Measurements from ENCODE around the gene THOC7.

DNA sequence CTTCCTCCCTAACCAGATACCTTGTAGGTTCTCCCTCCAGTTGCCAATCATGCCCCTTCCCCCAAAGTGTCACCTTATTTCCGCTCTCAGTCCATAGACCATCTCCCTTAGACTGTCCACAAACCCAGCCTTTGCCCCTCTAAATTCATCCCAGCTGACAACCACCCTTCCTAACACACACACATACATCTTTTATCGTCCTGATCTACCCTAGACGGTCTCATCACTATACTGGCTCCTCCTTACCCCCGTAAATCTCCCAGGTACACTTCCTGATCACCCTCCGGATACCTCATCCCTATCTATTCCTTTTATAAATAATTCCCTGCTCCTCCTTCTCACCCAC is 828 bp downstream of the THOC7 start:
- TF ChIP-seq, protein P1, sequence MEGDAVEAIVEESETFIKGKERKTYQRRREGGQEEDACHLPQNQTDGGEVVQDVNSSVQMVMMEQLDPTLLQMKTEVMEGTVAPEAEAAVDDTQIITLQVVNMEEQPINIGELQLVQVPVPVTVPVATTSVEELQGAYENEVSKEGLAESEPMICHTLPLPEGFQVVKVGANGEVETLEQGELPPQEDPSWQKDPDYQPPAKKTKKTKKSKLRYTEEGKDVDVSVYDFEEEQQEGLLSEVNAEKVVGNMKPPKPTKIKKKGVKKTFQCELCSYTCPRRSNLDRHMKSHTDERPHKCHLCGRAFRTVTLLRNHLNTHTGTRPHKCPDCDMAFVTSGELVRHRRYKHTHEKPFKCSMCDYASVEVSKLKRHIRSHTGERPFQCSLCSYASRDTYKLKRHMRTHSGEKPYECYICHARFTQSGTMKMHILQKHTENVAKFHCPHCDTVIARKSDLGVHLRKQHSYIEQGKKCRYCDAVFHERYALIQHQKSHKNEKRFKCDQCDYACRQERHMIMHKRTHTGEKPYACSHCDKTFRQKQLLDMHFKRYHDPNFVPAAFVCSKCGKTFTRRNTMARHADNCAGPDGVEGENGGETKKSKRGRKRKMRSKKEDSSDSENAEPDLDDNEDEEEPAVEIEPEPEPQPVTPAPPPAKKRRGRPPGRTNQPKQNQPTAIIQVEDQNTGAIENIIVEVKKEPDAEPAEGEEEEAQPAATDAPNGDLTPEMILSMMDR (IDR thresholded peaks at IDR 0.05), result no peak
- TF ChIP-seq POLR2A (IDR thresholded peaks at IDR 0.05), result no peak

Measured in Peyer's patch (tissue), 4 donors.